A549 treated with RU486 at 1 μM for 4 hours (cell line): Measurements from ENCODE around the gene POLR2J3. TPM values are rescaled to one million over a fixed set of nuclear protein-coding genes. Genes with fewer than 3 reads are reported as not detected.

Source experiments
- total RNA-seq: library from RNA; stranded (reverse); fragments of 200-300 nt; extraction: Qiagen RNA extraction; gene quantifications from 5 replicates; pipeline ENCODE4 v1.2.3, GENCODE V29; 2022; ENCODE audit warnings: low read depth

Gene POLR2J3
- 16.2 to 72.1 TPM (median 35.8 TPM) in 5 replicates for total RNA-seq

DNA sequence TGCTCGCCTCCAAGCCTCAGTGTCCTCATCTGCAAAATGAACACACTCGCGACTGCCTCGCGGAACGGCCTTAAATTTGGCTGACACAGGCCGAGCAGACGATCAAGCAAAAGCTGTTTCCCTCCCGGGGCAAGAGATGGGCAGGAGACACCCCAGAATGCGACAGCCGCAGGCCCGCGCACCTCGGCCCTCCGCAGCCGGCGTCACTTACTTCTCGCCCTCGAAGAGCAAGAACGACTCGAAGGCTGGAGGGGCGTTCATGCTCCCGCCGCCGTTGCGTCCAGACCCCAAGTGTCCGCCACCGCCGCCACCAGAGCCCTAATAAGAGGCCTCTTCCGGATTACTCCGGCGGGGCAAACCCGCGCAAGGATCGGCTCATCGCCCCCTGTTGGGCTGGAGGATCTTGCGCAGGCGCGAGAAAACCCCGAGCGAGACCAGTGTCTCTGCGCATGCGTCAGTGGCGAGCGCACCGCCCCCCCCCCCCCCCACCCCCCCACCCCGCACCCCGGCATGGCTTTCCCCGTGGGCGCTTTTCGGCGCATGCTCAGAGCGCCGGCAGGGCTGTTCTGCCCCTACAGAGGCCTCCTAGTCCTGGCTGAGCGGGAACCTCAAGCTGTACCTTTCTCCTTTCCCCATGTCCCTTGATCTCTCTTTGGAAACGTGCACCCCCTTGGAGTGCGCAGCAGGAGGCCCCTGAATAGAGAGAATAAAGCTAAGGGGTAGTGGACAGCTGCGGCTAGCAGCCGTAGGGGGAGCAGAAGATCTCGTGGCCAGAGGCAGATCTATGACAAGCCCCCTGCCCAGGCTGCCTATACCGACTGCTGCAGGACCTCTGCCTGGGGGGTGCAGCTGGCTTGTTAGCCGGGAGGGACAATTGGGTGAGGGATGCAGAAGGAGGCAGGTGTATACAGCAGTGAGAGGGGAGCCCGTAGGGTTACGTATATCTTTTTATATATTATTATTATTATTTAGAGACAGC, at the start of gene POLR2J3:
Gene POLR2J3 (minus strand): TSS at position 323 of the 979 bp plus-strand sequence. CDS start 62 bp downstream, at position 261.

DNA sequence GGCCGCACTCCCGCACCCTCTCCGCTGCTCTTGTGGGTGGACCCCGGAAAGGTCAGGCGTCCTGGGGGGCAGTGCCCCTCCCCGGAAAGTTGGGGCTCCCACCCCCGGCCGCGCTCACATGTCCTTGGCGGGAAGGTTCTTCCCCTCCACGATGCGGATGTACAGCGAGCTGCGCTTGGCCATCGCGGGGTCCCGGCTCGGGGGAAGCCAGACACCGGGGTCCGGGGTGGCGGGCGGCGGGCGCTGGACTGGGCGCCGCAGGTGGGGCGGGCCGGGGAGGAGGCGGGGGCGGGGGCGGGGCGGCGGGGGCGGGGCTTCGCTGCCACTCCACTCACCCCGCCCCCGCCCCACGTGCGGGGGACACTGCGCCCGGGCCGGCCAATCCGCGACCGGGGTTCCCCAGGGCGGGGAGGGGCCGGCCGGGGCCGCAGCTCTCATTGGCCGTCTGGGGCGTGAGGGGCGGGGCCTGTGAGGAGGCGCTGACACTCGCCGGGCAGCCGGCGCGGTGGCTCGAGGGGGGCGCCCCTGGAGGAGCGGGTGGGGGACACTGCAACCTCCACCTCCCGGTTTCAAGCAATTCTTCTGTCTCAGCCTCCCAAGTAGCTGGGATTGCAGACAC, 44.2 kb upstream of the POLR2J3 start, which contains the start of gene RASA4:
Gene RASA4 (minus strand): TSS at position 250 of the 619 bp plus-strand sequence. CDS start 67 bp downstream, at position 183.

DNA sequence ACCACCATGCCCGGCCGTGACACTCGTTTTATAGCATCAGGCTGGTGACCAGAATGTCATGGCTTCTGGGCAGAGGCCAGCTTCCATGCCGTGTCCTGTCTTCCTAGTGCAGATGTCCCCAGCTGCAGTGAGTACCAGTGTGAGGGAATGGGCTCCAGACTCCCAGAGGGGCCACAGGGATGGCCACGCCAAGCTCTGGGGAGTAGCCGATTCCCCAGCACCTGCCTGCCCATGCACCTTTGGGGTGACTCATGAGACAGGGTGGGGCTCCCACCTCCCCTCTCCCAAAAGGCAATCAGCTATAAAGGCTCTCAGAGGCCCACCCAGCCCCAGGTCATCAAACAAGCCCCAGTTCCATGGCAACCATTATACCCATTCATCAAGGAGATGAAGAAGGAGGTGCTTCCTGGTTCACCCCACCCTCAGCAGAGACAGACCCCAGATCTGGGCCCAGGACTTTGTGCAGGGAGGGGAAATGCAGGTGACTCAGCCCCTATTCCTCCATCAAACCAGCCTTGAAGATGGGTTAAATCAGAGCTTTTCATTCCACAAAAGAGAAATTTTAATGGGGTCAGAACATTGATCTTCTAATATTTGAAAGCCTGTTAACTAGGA, 21.5 kb downstream of the POLR2J3 start, which contains the start of gene SPDYE2:
Gene SPDYE2 (plus strand): TSS at position 419 of the 615 bp plus-strand sequence. CDS start 2,030 bp downstream, outside the sequence.

DNA sequence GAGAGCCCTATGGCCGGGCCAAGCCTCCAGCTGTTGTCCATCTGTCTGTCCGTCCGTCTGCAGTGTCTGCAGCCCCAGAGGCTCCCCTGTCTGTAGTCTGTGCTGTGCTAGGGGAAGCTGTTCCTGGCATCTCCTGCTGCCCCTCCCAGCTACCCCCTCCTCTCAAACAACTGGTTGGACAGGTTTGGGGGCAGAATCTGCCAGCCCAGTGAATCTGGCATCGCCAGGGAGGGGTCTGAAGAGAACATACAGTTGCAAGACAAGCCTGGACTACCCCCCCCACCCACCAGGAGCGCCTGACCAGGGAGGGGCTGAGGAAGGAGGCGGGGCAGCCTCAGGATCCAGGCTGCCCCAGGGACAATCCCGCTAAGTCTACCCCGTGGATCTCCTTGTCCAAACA, 28.8 kb downstream of the POLR2J3 start, which contains the start of gene UPK3BL2:
Gene UPK3BL2 (minus strand): TSS at position 101 of the 400 bp plus-strand sequence. CDS start 60 bp downstream, at position 41.

DNA sequence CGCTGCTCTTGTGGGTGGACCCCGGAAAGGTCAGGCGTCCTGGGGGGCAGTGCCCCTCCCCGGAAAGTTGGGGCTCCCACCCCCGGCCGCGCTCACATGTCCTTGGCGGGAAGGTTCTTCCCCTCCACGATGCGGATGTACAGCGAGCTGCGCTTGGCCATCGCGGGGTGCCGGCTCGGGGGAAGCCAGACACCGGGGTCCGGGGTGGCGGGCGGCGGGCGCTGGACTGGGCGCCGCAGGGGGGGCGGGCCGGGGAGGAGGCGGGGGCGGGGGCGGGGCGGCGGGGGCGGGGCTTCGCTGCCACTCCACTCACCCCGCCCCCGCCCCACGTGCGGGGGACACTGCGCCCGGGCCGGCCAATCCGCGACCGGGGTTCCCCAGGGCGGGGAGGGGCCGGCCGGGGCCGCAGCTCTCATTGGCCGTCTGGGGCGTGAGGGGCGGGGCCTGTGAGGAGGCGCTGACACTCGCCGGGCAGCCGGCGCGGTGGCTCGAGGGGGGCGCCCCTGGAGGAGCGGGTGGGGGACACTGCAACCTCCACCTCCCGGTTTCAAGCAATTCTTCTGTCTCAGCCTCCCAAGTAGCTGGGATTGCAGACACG, 54.7 kb downstream of the POLR2J3 start, which contains the start of gene RASA4B:
Gene RASA4B (minus strand): TSS at position 228 of the 598 bp plus-strand sequence. CDS start 67 bp downstream, at position 161.

Other genes with a start within 250 kb of the POLR2J3 start
- gene SPDYE6, start 216.1 kb downstream of the POLR2J3 start, total RNA-seq = not detected in 5 replicates
- 21.5 to 24.7 TPM (median 23.7 TPM) in 5 replicates for gene PRKRIP1, start 176.2 kb downstream of the POLR2J3 start, total RNA-seq
- 25.6 to 39.5 TPM (median 38.0 TPM) in 5 replicates for gene ORAI2, start 139.0 kb downstream of the POLR2J3 start, total RNA-seq
- 9.3 to 12.9 TPM (median 11.5 TPM) in 5 replicates for gene ALKBH4, start 107.7 kb downstream of the POLR2J3 start, total RNA-seq
- 22.8 to 33.4 TPM (median 26.4 TPM) in 5 replicates for gene LRWD1, start 107.6 kb downstream of the POLR2J3 start, total RNA-seq
- 105 to 118 TPM (median 109 TPM) in 5 replicates for gene POLR2J, start 93.7 kb downstream of the POLR2J3 start, total RNA-seq
- gene RASA4B, start 54.8 kb downstream of the POLR2J3 start, total RNA-seq = 1.0 to 2.1 TPM (median 1.5 TPM) in 5 replicates
- gene UPK3BL2, start 28.9 kb downstream of the POLR2J3 start, total RNA-seq = 1.6 to 2.3 TPM (median 2.0 TPM) in 5 replicates
- gene SPDYE2, start 21.4 kb downstream of the POLR2J3 start, total RNA-seq = not detected in 5 replicates
- gene RASA4, start 44.2 kb upstream of the POLR2J3 start, total RNA-seq = 1.7 to 2.7 TPM (median 2.3 TPM) in 5 replicates
- 7.1 to 16.1 TPM (median 11.6 TPM) in 5 replicates for gene UPK3BL1, start 70.2 kb upstream of the POLR2J3 start, total RNA-seq
- not detected in 5 replicates for gene SPDYE2B, start 77.7 kb upstream of the POLR2J3 start, total RNA-seq
- gene POLR2J2, start 99.1 kb upstream of the POLR2J3 start, total RNA-seq = 0.21 to 0.51 TPM (median 0.42 TPM) in 5 replicates
- gene FAM185A, start 176.4 kb upstream of the POLR2J3 start, total RNA-seq = 5.9 to 9.4 TPM (median 8.1 TPM) in 5 replicates